A549 (cell line): ENCODE results near the gene GALNT12. TPM values are rescaled to one million over a fixed set of nuclear protein-coding genes. Genes with fewer than 3 reads are reported as not detected.

ENCODE experiments used
- ATAC-seq, 2 experiments: fragments of 200-7000 bp in 1 of 2; fragments of >200 bp in 1 of 2; cut with Nextera tagmentation in 1 of 2; cut with Tn5 transposase in 1 of 2; 3 replicates each; pipeline versions ENCODE4 v1.8.0 to v1.9.1; 2018 to 2020; ENCODE audit warnings: mild to moderate bottlenecking in 1 of 2, moderate library complexity in 1 of 2
- CTCF ChIA-PET: fragments of 300-600 bp; sonication (Branson Sonifier 250); formaldehyde crosslinking; extraction: SDS; loops from one replicate; lab custom pipeline; 2021; ENCODE audit warnings: antibody characterized with exemption, inconsistent platforms; lab: Yijun Ruan, JAX
- POLR2A ChIA-PET: fragments of 350-600 bp; formaldehyde crosslinking; extraction: SDS; loops from one replicate; lab custom pipeline; 2021; ENCODE audit warnings: antibody characterized with exemption, inconsistent platforms; lab: Yijun Ruan, JAX
- DNase-seq, 2 experiments: peaks; one replicate each; pipeline versions ENCODE4 v3.0.0 to v3.0.0-alpha.2; 2011 to 2016; ENCODE audit warnings: low read depth in 1 of 2, low spot score in 1 of 2
- FAIRE-seq: peaks from 2 replicates; lab custom pipeline; 2011; peaks lifted over from hg19 to GRCh38; lab: Jason Lieb, UNC
- H3K27ac ChIP-seq, 2 experiments: fragments of >200 bp; sonication (Bioruptor Twin); formaldehyde crosslinking; 3 replicates each; pipeline ENCODE4 v1.5.1; 2016 to 2017
- H3K4me1 ChIP-seq: fragments of >200 bp; sonication (Bioruptor Twin); formaldehyde crosslinking; 3 replicates; pipeline ENCODE4 v1.6.1; 2016
- H3K4me2 ChIP-seq: fragments of >200 bp; sonication (Bioruptor Twin); formaldehyde crosslinking; 3 replicates; pipeline ENCODE4 v1.6.1; 2016
- H3K4me3 ChIP-seq: fragments of >200 bp; sonication (Bioruptor Twin); formaldehyde crosslinking; 3 replicates; pipeline ENCODE4 v1.5.1; 2016
- H3K9me3 ChIP-seq: fragments of >200 bp; sonication (Bioruptor Twin); formaldehyde crosslinking; 3 replicates; pipeline ENCODE4 v1.6.1; 2016
- BHLHE40 ChIP-seq: IDR thresholded peaks from 2 replicates; pipeline ENCODE4 v1.6.1; 2012; ENCODE audit warnings: low read depth, low read length, inconsistent platforms
- EP300 ChIP-seq, 2 experiments: fragments of >200 bp; sonication (Bioruptor Twin); formaldehyde crosslinking; IDR thresholded peaks; 2 replicates in 1 of 2; 3 replicates in 1 of 2; pipeline ENCODE4 v1.6.1; 2016 to 2017
- FOXS1 ChIP-seq: fragments of 250-450 bp; sonication (Bioruptor Pico); IDR thresholded peaks from 2 replicates; pipeline ENCODE4 v1.5.0; 2020; ENCODE audit warnings: mild to moderate bottlenecking, moderate library complexity
- HOXB5 ChIP-seq: fragments of 250-450 bp; sonication (Bioruptor Pico); IDR thresholded peaks from 2 replicates; pipeline ENCODE4 v1.5.0; 2020; ENCODE audit warnings: mild to moderate bottlenecking, moderate library complexity
- KDM5A ChIP-seq: fragments of 200-600 bp; sonication (generic); IDR thresholded peaks from 2 replicates; pipeline ENCODE4 v1.6.1; 2016; ENCODE audit warnings: antibody characterized with exemption, mild to moderate bottlenecking
- MYC ChIP-seq: IDR thresholded peaks from 2 replicates; pipeline ENCODE4 v1.6.1; 2012; ENCODE audit warnings: mild to moderate bottlenecking, inconsistent platforms, low read length, improper control_type of control experiment, borderline replicate concordance
- NPAS2 ChIP-seq: fragments of 250-450 bp; sonication (Bioruptor Pico); IDR thresholded peaks from 2 replicates; pipeline ENCODE4 v1.8.0; 2022; ENCODE audit warnings: mild to moderate bottlenecking, moderate library complexity, borderline replicate concordance
- PHF8 ChIP-seq: fragments of 200-600 bp; sonication (generic); IDR thresholded peaks from 2 replicates; pipeline ENCODE4 v1.6.1; 2016; ENCODE audit warnings: low read depth, mild to moderate bottlenecking, antibody characterized with exemption, moderate library complexity, borderline replicate concordance
- POLR2AphosphoS2 ChIP-seq: conservative IDR thresholded peaks from 2 replicates; pipeline ENCODE4 v1.6.1; 2012; ENCODE audit warnings: low read length, improper control_type of control experiment, inconsistent platforms
- RARB ChIP-seq: fragments of 250-450 bp; sonication (Bioruptor Pico); IDR thresholded peaks from 2 replicates; pipeline ENCODE4 v1.8.0; 2021; ENCODE audit warnings: mild to moderate bottlenecking, moderate library complexity
- RCOR1 ChIP-seq: fragments of 150-350 bp; IDR thresholded peaks from 2 replicates; pipeline ENCODE4 v1.6.1; 2014; ENCODE audit warnings: antibody characterized with exemption, low read length, low read depth
- REST ChIP-seq: fragments of 200-600 bp; sonication (generic); IDR thresholded peaks from 2 replicates; pipeline ENCODE4 v1.6.1; 2016; ENCODE audit warnings: antibody characterized with exemption, mild to moderate bottlenecking, moderate library complexity
- RFX5 ChIP-seq: fragments of 450-650 bp; IDR thresholded peaks from 2 replicates; pipeline ENCODE4 v1.7.1; 2014; ENCODE audit warnings: antibody characterized with exemption, mild to moderate bottlenecking, moderate library complexity
- ZC3H11A ChIP-seq: fragments of 450-650 bp; IDR thresholded peaks from 2 replicates; pipeline ENCODE4 v1.6.1; 2014; ENCODE audit warnings: antibody characterized with exemption, mild to moderate bottlenecking
- WGBS: methylation state at CpG from one replicate; pipeline ENCODE4 v1.1.6; 2017; ENCODE audit errors: missing lambda C conversion rate; 5-methylcytosine and 5-hydroxymethylcytosine counted together
- polyA plus RNA-seq, 4 experiments: library from polyadenylated mRNA; depleted of rRNA in 3 of 4; stranded (reverse); fragments of >200 nt; fragmentation: RNase III in 1 of 4; extraction: RNeasy Plus Mini Kit Qiagen cat#74134 plus additional on column Dnase treatment in 1 of 4; gene quantifications; 2 replicates in 3 of 4; 3 replicates in 1 of 4; pipeline ENCODE4 v1.2.3, GENCODE V29; 2011 to 2017
- TF ChIP-seq, protein P1 (sequence below): IDR thresholded peaks from 2 replicates; pipeline ENCODE4 v1.6.1; 2012; ENCODE audit warnings: low read depth, borderline replicate concordance
- TF ChIP-seq, protein P2 (sequence below): fragments of >200 bp; sonication (Bioruptor Twin); formaldehyde crosslinking; IDR thresholded peaks from 2 replicates; pipeline ENCODE4 v1.6.1; 2016
- TF ChIP-seq, protein P3 (sequence below): fragments of 450-650 bp; IDR thresholded peaks from 2 replicates; pipeline ENCODE4 v1.6.1; 2014; ENCODE audit warnings: antibody characterized with exemption
- TF ChIP-seq, protein P4 (sequence below): fragments of >200 bp; sonication (Bioruptor Twin); formaldehyde crosslinking; IDR thresholded peaks from 3 replicates; pipeline ENCODE4 v1.5.1; 2016

Gene GALNT12
- polyA plus RNA-seq, 2 of the 4 experiments (the other 2 are of a cell fraction), result 3.2 to 7.3 TPM

- H3K9me3 ChIP-seq, result peaks cover 6% of the 10 kb centered on the region; the same call in 1 of the 3 replicates
- no peak overlapping the region for H3K4me3 ChIP-seq
- no peak overlapping the region for H3K4me2 ChIP-seq
- FAIRE-seq (no peak), DNase-seq (no peak), ATAC-seq (no peak)
- 6% methylated on average over 5 of the region's 7 CpGs for WGBS
- H3K4me1 ChIP-seq, result no peaks in the 10 kb centered on the region
- CTCF ChIA-PET, result no interaction called here
- POLR2A ChIA-PET, result no interaction called here
- no peak overlapping the region for H3K27ac ChIP-seq
- TF ChIP-seq POLR2AphosphoS2, result no peak
- TF ChIP-seq, all 56 proteins: peak for 0
These were observed 73.0 kb downstream of the GALNT12 start for GRCh38 chr9:98880311-98881015.

DNA sequence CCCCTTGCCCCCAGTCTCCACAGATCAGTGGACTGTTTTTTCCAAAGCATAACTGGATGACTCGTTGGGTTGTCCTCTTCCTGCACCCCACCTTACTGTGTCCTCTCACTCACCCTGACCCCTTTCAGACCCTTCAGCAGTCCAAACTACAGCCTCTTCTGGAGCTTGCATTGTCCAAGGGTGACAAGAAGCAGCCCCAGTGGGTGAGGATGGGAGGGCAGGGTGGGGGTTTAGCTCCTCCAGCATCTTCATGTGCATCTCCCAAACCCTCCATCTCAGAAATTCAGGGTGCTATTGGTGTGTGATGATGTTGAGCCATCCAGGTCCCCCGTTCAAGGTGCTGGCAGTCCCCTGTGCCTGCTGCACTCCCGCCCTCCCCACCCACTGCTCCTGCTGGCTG lies 73.9 kb downstream of the GALNT12 start:
- TF ChIP-seq EP300 (IDR thresholded peaks at IDR 0.05) (no peak), NPAS2 (CRISPR knock-in tag) (no peak), MYC (no peak), RFX5 (no peak), KDM5A (no peak), RCOR1 (no peak), FOXS1 (CRISPR knock-in tag) (no peak), REST (no peak), ZC3H11A (no peak), RARB (no peak), PHF8 (no peak), BHLHE40 (no peak), HOXB5 (CRISPR knock-in tag) (no peak)
- TF ChIP-seq, protein P1, sequence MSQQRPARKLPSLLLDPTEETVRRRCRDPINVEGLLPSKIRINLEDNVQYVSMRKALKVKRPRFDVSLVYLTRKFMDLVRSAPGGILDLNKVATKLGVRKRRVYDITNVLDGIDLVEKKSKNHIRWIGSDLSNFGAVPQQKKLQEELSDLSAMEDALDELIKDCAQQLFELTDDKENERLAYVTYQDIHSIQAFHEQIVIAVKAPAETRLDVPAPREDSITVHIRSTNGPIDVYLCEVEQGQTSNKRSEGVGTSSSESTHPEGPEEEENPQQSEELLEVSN, result no peak
- TF ChIP-seq, protein P2, sequence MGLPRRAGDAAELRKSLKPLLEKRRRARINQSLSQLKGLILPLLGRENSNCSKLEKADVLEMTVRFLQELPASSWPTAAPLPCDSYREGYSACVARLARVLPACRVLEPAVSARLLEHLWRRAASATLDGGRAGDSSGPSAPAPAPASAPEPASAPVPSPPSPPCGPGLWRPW, result no peak
- TF ChIP-seq, protein P3, sequence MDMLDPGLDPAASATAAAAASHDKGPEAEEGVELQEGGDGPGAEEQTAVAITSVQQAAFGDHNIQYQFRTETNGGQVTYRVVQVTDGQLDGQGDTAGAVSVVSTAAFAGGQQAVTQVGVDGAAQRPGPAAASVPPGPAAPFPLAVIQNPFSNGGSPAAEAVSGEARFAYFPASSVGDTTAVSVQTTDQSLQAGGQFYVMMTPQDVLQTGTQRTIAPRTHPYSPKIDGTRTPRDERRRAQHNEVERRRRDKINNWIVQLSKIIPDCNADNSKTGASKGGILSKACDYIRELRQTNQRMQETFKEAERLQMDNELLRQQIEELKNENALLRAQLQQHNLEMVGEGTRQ, result no peak
- TF ChIP-seq, protein P4, sequence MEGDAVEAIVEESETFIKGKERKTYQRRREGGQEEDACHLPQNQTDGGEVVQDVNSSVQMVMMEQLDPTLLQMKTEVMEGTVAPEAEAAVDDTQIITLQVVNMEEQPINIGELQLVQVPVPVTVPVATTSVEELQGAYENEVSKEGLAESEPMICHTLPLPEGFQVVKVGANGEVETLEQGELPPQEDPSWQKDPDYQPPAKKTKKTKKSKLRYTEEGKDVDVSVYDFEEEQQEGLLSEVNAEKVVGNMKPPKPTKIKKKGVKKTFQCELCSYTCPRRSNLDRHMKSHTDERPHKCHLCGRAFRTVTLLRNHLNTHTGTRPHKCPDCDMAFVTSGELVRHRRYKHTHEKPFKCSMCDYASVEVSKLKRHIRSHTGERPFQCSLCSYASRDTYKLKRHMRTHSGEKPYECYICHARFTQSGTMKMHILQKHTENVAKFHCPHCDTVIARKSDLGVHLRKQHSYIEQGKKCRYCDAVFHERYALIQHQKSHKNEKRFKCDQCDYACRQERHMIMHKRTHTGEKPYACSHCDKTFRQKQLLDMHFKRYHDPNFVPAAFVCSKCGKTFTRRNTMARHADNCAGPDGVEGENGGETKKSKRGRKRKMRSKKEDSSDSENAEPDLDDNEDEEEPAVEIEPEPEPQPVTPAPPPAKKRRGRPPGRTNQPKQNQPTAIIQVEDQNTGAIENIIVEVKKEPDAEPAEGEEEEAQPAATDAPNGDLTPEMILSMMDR, result no peak
- no peak overlapping the region for H3K4me2 ChIP-seq
- DNase-seq (no peak), FAIRE-seq (no peak), ATAC-seq (no peak)
- POLR2A ChIA-PET, result no interaction called here
- H3K9me3 ChIP-seq, result peaks cover 6% of the 10 kb centered on the region; the same call in 1 of the 3 replicates
- H3K4me1 ChIP-seq, result no peaks in the 10 kb centered on the region
- H3K27ac ChIP-seq, result no peak overlapping the region
- CTCF ChIA-PET, result no interaction called here
- 27% methylated on average over 2 of the region's 3 CpGs for WGBS
- H3K4me3 ChIP-seq, result no peak overlapping the region
